Lung (tissue), 12 donors: ENCODE measurements around the gene SIAH3. TPM values are rescaled to one million over a fixed set of nuclear protein-coding genes. Genes with fewer than 3 reads are reported as not detected.

Experiments
- ATAC-seq: fragments of 200-7000 bp; cut with Tn5 transposase; one replicate; pipeline ENCODE4 v1.9.1; 2020; ENCODE audit warnings: moderate number of reproducible peaks; ENCODE audit not compliant: insufficient read depth, low FRiP score
- DNase-seq, 3 donors: peaks; one replicate each; pipeline ENCODE4 v3.0.0-alpha.2; 2013 to 2017
- H3K27ac ChIP-seq, 2 donors: one replicate each; pipeline ENCODE4 v1.5.1; 2013; ENCODE audit warnings: mild to moderate bottlenecking in 2 of 2, moderate library complexity in 2 of 2, control low read depth in 1 of 2, inconsistent platforms in 1 of 2, low read depth in 1 of 2, low read length in 1 of 2
- H3K27me3 ChIP-seq, 3 donors: one replicate each; pipeline ENCODE4 v1.5.1; 2013; ENCODE audit warnings: low read length in 2 of 3; ENCODE audit not compliant: control insufficient read depth in 3 of 3, insufficient read depth in 3 of 3
- H3K36me3 ChIP-seq, 4 donors: one replicate each; pipeline ENCODE4 v1.5.1; 2013; ENCODE audit warnings: low read length in 4 of 4, mild to moderate bottlenecking in 1 of 4, moderate library complexity in 1 of 4; ENCODE audit not compliant: control insufficient read depth in 4 of 4, insufficient read depth in 4 of 4
- H3K4me1 ChIP-seq, 5 donors: one replicate each; pipeline ENCODE4 v1.5.1; 2013; ENCODE audit warnings: low read length in 5 of 5, mild to moderate bottlenecking in 2 of 5, moderate library complexity in 1 of 5; ENCODE audit not compliant: control insufficient read depth in 5 of 5, insufficient read depth in 5 of 5
- H3K4me3 ChIP-seq: one replicate; pipeline ENCODE4 v1.5.1; 2013; ENCODE audit warnings: mild to moderate bottlenecking, control low read depth, moderate library complexity
- H3K9ac ChIP-seq, 2 donors: one replicate each; pipeline ENCODE4 v1.5.1; 2013; ENCODE audit warnings: low read length in 2 of 2, control low read depth in 1 of 2; ENCODE audit not compliant: insufficient read depth in 1 of 2
- H3K9me3 ChIP-seq, 4 donors: one replicate each; pipeline ENCODE4 v1.5.1; 2013; ENCODE audit warnings: low read length in 3 of 4, mild to moderate bottlenecking in 1 of 4, moderate library complexity in 1 of 4; ENCODE audit not compliant: control insufficient read depth in 4 of 4, insufficient read depth in 3 of 4
- WGBS, 2 donors: extraction: QIAGEN DNeasy Blood & Tissue Kit; methylation state at CpG; one replicate each; pipeline ENCODE4 v1.1.7; 2013; 5-methylcytosine and 5-hydroxymethylcytosine counted together
- polyA plus RNA-seq, 2 donors: library from polyadenylated mRNA; stranded (reverse); fragments of 200-250 nt; gene quantifications; one replicate each; pipeline ENCODE4 v1.2.1, GENCODE V29; 2013
- total RNA-seq, 2 donors: library from RNA; depleted of rRNA in 1 of 2; stranded (reverse); fragments of >200 nt in 1 of 2; gene quantifications; one replicate each; pipeline ENCODE4 v1.2.1, GENCODE V29; 2014 to 2021
- TF ChIP-seq, protein P1 (sequence below): IDR thresholded peaks from 2 replicates; pipeline ENCODE4 v1.5.1; 2012; ENCODE audit warnings: mild to moderate bottlenecking; ENCODE audit errors: control extremely low read depth, extremely low read depth
- donor health status: control.
- donor health status: control.
- donor health status: Bipolar disorder and iron deficiency.
- donor health status: healthy.
- donor health status: DM: yes; HTN: yes; CAD: no.

SIAH3 gene
- total and polyA plus RNA-seq, 4 donors = 0.03 to 0.31 (median 0.05) TPM

DNA sequence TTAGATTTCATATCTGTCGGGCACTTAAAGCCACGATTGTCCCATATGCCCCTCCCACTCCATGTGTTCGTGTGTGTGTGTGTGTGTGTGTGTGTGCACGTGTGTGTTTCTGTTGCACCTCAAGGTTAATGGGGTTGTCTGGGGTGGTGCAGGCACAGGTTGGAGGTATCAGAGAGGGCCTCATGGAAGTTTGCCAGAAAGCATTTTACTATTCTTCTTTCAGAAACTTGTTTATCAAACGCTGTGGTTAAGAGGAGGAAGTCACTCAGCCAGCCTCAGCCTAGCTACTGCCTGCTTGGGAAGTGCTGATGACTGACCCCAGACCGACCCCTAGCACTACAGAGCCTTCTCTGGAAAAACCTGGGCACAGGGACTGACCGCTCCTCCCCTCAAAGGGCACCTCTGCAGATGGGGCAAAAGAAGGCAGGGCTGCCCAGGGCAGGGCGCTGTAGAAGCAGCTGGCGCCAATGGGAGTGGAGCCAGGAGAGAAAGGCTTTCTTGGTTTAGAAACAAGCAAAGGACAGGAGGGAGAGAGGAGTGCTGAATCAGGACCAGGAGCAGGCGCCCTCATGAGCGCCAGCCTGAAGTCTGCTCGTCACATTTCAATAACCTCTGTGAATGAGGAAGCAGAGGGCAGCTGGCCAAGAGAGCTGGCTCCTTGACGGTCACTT, 3.9 kb downstream of the SIAH3 start:
- 9 to 23% methylated on average over 13 of the region's 13 CpGs for WGBS, 2 donors
- no peak for ATAC-seq
- TF ChIP-seq, protein P1, sequence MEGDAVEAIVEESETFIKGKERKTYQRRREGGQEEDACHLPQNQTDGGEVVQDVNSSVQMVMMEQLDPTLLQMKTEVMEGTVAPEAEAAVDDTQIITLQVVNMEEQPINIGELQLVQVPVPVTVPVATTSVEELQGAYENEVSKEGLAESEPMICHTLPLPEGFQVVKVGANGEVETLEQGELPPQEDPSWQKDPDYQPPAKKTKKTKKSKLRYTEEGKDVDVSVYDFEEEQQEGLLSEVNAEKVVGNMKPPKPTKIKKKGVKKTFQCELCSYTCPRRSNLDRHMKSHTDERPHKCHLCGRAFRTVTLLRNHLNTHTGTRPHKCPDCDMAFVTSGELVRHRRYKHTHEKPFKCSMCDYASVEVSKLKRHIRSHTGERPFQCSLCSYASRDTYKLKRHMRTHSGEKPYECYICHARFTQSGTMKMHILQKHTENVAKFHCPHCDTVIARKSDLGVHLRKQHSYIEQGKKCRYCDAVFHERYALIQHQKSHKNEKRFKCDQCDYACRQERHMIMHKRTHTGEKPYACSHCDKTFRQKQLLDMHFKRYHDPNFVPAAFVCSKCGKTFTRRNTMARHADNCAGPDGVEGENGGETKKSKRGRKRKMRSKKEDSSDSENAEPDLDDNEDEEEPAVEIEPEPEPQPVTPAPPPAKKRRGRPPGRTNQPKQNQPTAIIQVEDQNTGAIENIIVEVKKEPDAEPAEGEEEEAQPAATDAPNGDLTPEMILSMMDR = no peak
- Histone ChIP-seq H3K36me3 (no peaks in the 10 kb centered on the region), H3K27ac (no peak overlapping the region), H3K9me3 (no peaks in the 10 kb centered on the region), H3K4me3 (no peak overlapping the region), H3K9ac (no peak overlapping the region), H3K4me1 (peaks cover 0 to 22% (median 10%) of the 10 kb centered on the region in 5 donors), H3K27me3 (peaks cover 0 to 54% (median 46%) of the 10 kb centered on the region in 3 donors)
- peak; percentile 20 to 56 (median 28) for DNase-seq

DNA sequence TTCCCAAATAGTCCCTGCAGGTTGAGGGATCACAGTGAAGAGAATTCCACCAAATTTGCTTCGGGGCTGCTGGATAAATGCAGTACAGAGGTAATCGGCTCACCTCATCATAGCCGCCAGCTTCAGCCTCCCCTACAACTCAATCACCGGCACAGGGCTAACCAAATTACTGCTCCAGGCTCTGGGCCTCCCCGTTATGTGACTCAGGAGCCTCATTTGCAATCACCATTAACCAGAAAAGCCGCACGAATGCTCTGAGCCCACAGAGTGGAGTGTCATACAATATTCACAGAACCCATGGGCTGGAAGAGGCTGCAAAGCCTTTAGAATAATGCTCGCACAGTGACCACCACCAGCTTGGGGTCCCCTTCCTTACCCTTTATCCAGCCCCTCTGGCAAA, 4.9 kb downstream of the SIAH3 start:
- WGBS, 2 donors = 92 to 93% methylated on average over 8 of the region's 8 CpGs
- no peak for ATAC-seq
- H3K4me1 ChIP-seq = peaks cover 0 to 22% (median 10%) of the 10 kb centered on the region in 5 donors

DNA sequence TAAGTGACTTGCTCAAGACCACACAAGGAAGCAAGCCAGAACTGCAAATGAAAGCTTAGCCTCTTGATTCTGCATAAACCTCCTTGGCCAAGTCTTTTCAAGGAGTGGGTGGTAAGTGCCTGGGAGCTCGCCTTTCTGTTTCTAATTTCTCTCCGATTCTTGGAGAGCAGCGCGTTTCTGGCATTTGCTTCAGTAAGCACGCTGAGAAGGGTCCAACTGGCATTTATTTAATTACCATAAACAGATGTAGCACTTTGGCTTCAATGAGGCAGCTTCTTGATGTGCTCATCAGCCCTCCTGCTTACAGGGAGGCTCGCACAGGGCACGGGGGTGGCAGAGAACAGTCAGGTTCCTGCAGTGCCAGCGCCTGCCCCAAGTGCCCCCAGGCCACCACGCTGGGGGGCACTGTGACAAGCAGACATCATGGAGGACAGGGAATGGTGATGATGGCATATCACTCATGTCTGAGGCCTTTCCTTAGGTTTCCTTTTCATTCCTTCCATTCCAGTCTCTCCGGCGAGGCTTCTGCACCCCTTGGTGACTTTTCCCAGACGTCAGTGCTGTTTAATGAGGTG, 13.3 kb downstream of the SIAH3 start:
- Histone ChIP-seq H3K4me1 (no peaks in the 10 kb centered on the region), H3K9ac (no peak overlapping the region), H3K27ac (no peak overlapping the region), H3K9me3 (no peaks in the 10 kb centered on the region), H3K27me3 (peaks cover 0 to 2% (median 0%) of the 10 kb centered on the region in 3 donors), H3K4me3 (no peak overlapping the region), H3K36me3 (no peaks in the 10 kb centered on the region)
- 71 to 83% methylated on average over 12 of the region's 12 CpGs for WGBS, 2 donors
- DNase-seq (peak in 1 of 3 donors; percentile 8), ATAC-seq (no peak)
- TF ChIP-seq, protein P1 = no peak

More for the DNA sequence above, 4.9 kb downstream of the SIAH3 start:
- no peak overlapping the region for H3K4me3 ChIP-seq
- no peaks in the 10 kb centered on the region for H3K9me3 ChIP-seq
- H3K27me3 ChIP-seq = peaks cover 0 to 45% (median 38%) of the 10 kb centered on the region in 3 donors
- no peaks in the 10 kb centered on the region for H3K36me3 ChIP-seq
- TF ChIP-seq, protein P1 = no peak
- H3K27ac ChIP-seq = no peak overlapping the region
- no peak overlapping the region for H3K9ac ChIP-seq
- DNase-seq = no peak
